ENCODE measurements around the gene LCN6. TPM values are rescaled to one million over a fixed set of nuclear protein-coding genes. Genes with fewer than 3 reads are reported as not detected.

The LCN6 gene
- total and polyA plus RNA-seq, 10 of the 15 experiments (the other 5 are each of a cell fraction or from before 2014, with no cell fraction given): not detected

GRCh38 chr9:136722969-136723356 lies 25.4 kb downstream of the LCN6 start:
- RAD21 ChIA-PET (ENCODE audit: unreplicated experiment): no interaction called here
- no peak for DNase-seq (ENCODE audit: low read depth, low spot score)

More at GRCh38 chr9:136722969-136723356, 25.4 kb downstream of the LCN6 start:
- peaks cover 7% of the 10 kb centered on the region for H3K4me1 ChIP-seq (ENCODE audit: control insufficient read depth, insufficient read depth, low read length)
- CTCF ChIA-PET: no interaction called here
- H4K20me1 ChIP-seq (ENCODE audit: control insufficient read depth, insufficient read depth): peaks cover 9% of the 10 kb centered on the region
- POLR2A ChIA-PET: no interaction called here
- H3K4me2 ChIP-seq (ENCODE audit: control insufficient read depth, insufficient read depth): no peak overlapping the region
- SMC1A ChIA-PET (ENCODE audit: uncharacterized antibody, unreplicated experiment): no interaction called here
- TF ChIP-seq EP300 (IDR thresholded peaks at IDR 0.05; ENCODE audit: borderline replicate concordance in 1 of 2, control insufficient read depth in 1 of 2, low read depth in 2 of 2, low read length in 2 of 2) (no peak), ZBED1 (IDR thresholded peaks at IDR 0.05; ENCODE audit: borderline replicate concordance) (peak; percentile 55; the same call in 1 of the 2 replicates), CHD2 (IDR thresholded peaks at IDR 0.05; ENCODE audit: borderline replicate concordance, low read depth, low read length) (no peak), RBBP5 (conservative IDR thresholded peaks at IDR 0.05) (no peak), BCLAF1 (IDR thresholded peaks at IDR 0.05) (no peak), PRDM15 (CRISPR knock-in tag; IDR thresholded peaks at IDR 0.05) (no peak), ZZZ3 (IDR thresholded peaks at IDR 0.05; ENCODE audit: control insufficient read depth, insufficient read length, low read depth) (no peak), ZBTB33 (IDR thresholded peaks at IDR 0.05) (peak; percentile 70; the same call in 1 of the 2 replicates), SMC3 (IDR thresholded peaks at IDR 0.05; ENCODE audit: borderline replicate concordance, low read length) (no peak), JUND (IDR thresholded peaks at IDR 0.05; ENCODE audit: low read depth, low read length) (no peak), IRF4 (IDR thresholded peaks at IDR 0.05; ENCODE audit: low read depth, low read length) (no peak), NR2C2 (IDR thresholded peaks at IDR 0.05; ENCODE audit: borderline replicate concordance, control insufficient read depth, insufficient read length, low read depth) (no peak), BMI1 (IDR thresholded peaks at IDR 0.05; ENCODE audit: borderline replicate concordance) (no peak), NBN (IDR thresholded peaks at IDR 0.05) (no peak), TBL1XR1 (IDR thresholded peaks at IDR 0.05; ENCODE audit: low read depth, low read length) (no peak)
- peaks cover 27% of the 10 kb centered on the region for H3K79me2 ChIP-seq (ENCODE audit: control insufficient read depth, insufficient read depth, low read length)
- no peak for FAIRE-seq
- H3K4me3 ChIP-seq: no peak overlapping the region
- no peak overlapping the region for H2AFZ ChIP-seq (ENCODE audit: control insufficient read depth, low read depth, low read length)
- in situ Hi-C loops (cut with MboI) (no loop called here), intact Hi-C loops (cut with micrococcal nuclease; ENCODE audit: unreplicated experiment) (no loop called here)
- no peaks in the 10 kb centered on the region for H3K27me3 ChIP-seq (replicated peaks in 1 of 2; ENCODE audit: control insufficient read depth in 2 of 2, insufficient read depth in 2 of 2, low read length in 1 of 2)
- 94% methylated on average over 22 of the region's 24 CpGs for WGBS (ENCODE audit: insufficient coverage, insufficient replicate concordance, low lambda C conversion rate, missing lambda C conversion rate)
- BruUV-seq (replicated peaks): no TSS peak
- H3K9ac ChIP-seq (ENCODE audit: control insufficient read depth, insufficient read depth, low read length): no peak overlapping the region
- no peaks in the 10 kb centered on the region for H3K9me3 ChIP-seq (replicated peaks; ENCODE audit: control insufficient read depth, insufficient read depth, low read length)
- H3K36me3 ChIP-seq (ENCODE audit: control insufficient read depth in 2 of 2, insufficient read depth in 2 of 2, low read length in 1 of 2): peaks cover 18 to 28% of the 10 kb centered on the region in 2 experiments
- no peak overlapping the region for H3K27ac ChIP-seq (ENCODE audit: control insufficient read depth, insufficient read depth)
- no peak for ATAC-seq
